ENCODE results near the gene BABAM2.

DNA sequence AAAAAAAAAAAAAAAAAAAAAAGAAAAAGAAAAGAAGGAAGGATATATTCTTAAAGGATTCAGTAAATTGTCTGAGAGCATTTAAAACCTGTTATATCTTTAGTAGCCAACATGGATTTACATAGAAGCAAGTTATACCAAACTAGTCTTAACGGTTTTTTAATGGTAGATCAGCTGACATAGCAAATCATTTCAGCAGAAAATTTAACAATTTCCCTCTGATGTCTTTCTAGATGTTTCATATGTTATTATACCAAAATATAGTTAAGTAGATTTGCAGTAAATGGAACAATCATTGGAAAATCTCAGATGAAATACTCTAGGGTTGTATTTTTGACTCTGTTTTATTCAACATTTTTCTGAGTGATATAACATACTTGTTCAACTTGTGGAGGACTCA is 72.9 kb downstream of the BABAM2 start:
- TF ChIP-seq CTCF (IDR thresholded peaks at IDR 0.05) (no peak), POLR2A (IDR thresholded peaks at IDR 0.05) (no peak), POLR2AphosphoS5 (IDR thresholded peaks at IDR 0.05) (no peak), EP300 (IDR thresholded peaks at IDR 0.05; ENCODE audit: low read depth) (no peak)

Data from transverse colon (tissue), 4 donors.